CD4-positive, alpha-beta T cell treated with Interleukin-6 for 4 hours (primary cell): ENCODE measurements around the gene CPVL.

Experiments used
- DNase-seq: peaks from one replicate; pipeline ENCODE4 v3.0.0-alpha.2; 2020; ENCODE audit warnings: mixed read lengths

CPVL gene

GRCh38 chr7:29090151-29090805 is 56.1 kb downstream of the CPVL start:
- no peak for DNase-seq

- no peak for DNase-seq
Measured at GRCh38 chr7:29087840-29088170, 58.5 kb downstream of the CPVL start.

- DNase-seq = no peak
Measured at GRCh38 chr7:29086545-29086944, 59.8 kb downstream of the CPVL start.

GRCh38 chr7:29084832-29085231 is 61.5 kb downstream of the CPVL start:
- no peak for DNase-seq

- DNase-seq = no peak
Measured at GRCh38 chr7:29080803-29081202, 65.5 kb downstream of the CPVL start.

- no peak for DNase-seq
Measured at GRCh38 chr7:29078311-29079260, 67.8 kb downstream of the CPVL start.

- no peak for DNase-seq
Measured at GRCh38 chr7:29077854-29078253, 68.5 kb downstream of the CPVL start.

- no peak for DNase-seq
Measured at GRCh38 chr7:29077176-29077575, 69.2 kb downstream of the CPVL start.

GRCh38 chr7:29076631-29077030 is 69.7 kb downstream of the CPVL start:
- no peak for DNase-seq

- no peak for DNase-seq
Measured at GRCh38 chr7:29075606-29076005, 70.7 kb downstream of the CPVL start.

GRCh38 chr7:29071203-29071874 is 75.0 kb downstream of the CPVL start:
- no peak for DNase-seq

GRCh38 chr7:29066641-29067040 is 79.7 kb downstream of the CPVL start:
- no peak for DNase-seq

GRCh38 chr7:29065181-29065857 is 81.0 kb downstream of the CPVL start:
- DNase-seq = no peak

- no peak for DNase-seq
Measured at GRCh38 chr7:29063872-29064271, 82.5 kb downstream of the CPVL start.

GRCh38 chr7:29063236-29063635 is 83.1 kb downstream of the CPVL start:
- DNase-seq = no peak

- no peak for DNase-seq
Measured at GRCh38 chr7:29053105-29053872, 93.0 kb downstream of the CPVL start.

GRCh38 chr7:29046978-29047377 is 99.4 kb downstream of the CPVL start:
- no peak for DNase-seq

- no peak for DNase-seq
Measured at GRCh38 chr7:29045258-29046086, 100.9 kb downstream of the CPVL start.

GRCh38 chr7:29044554-29044953 is 101.8 kb downstream of the CPVL start:
- DNase-seq = no peak

- no peak for DNase-seq
Measured at GRCh38 chr7:29043576-29043975, 102.8 kb downstream of the CPVL start.

GRCh38 chr7:29042824-29043231 is 103.5 kb downstream of the CPVL start:
- no peak for DNase-seq
